GM23338 (cell line): ENCODE data around the gene MAPK12. TPM values are rescaled to one million over a fixed set of nuclear protein-coding genes. Genes with fewer than 3 reads are reported as not detected.

Experiments
- ATAC-seq: fragments of 200-7000 bp; cut with Tn5 transposase; 3 replicates; pipeline ENCODE4 v1.9.1; 2020
- DNase-seq: peaks from one replicate; pipeline ENCODE4 v3.0.0-alpha.2; 2015; ENCODE audit warnings: low spot score
- H2AFZ ChIP-seq: fragments of 200-600 bp; sonication (generic); 2 replicates; pipeline ENCODE4 v1.8.0; 2016; ENCODE audit warnings: antibody characterized with exemption, mild to moderate bottlenecking, moderate library complexity
- H3F3A ChIP-seq: fragments of 200-600 bp; sonication (generic); replicated peaks from 2 replicates; pipeline ENCODE4 v1.8.0; 2017; ENCODE audit warnings: antibody characterized with exemption, mixed run types, low read depth
- H3K27ac ChIP-seq: fragments of 200-600 bp; sonication (generic); 2 replicates; pipeline ENCODE4 v1.6.1; 2016; ENCODE audit warnings: low read depth
- H3K27me3 ChIP-seq: fragments of 200-600 bp; sonication (generic); 2 replicates; pipeline ENCODE4 v1.8.0; 2016; ENCODE audit warnings: mild to moderate bottlenecking, mixed run types, moderate library complexity; ENCODE audit not compliant: insufficient read depth
- H3K36me3 ChIP-seq: fragments of 200-600 bp; sonication (generic); 2 replicates; pipeline ENCODE4 v1.8.0; 2016; ENCODE audit warnings: mild to moderate bottlenecking; ENCODE audit not compliant: insufficient read depth
- H3K4me1 ChIP-seq: fragments of 200-600 bp; sonication (generic); 2 replicates; pipeline ENCODE4 v1.8.0; 2016; ENCODE audit warnings: mild to moderate bottlenecking, moderate library complexity; ENCODE audit not compliant: insufficient read depth
- H3K4me2 ChIP-seq: fragments of 200-600 bp; sonication (generic); 2 replicates; pipeline ENCODE4 v1.7.1; 2017; ENCODE audit warnings: mixed run types
- H3K4me3 ChIP-seq: fragments of 200-600 bp; sonication (generic); 2 replicates; pipeline ENCODE4 v1.6.1; 2016; ENCODE audit warnings: mixed run types
- H3K79me2 ChIP-seq: fragments of 200-600 bp; sonication (generic); replicated peaks from 2 replicates; pipeline ENCODE4 v1.8.0; 2017; ENCODE audit warnings: mild to moderate bottlenecking; ENCODE audit not compliant: insufficient read depth
- H3K9me2 ChIP-seq: fragments of 200-600 bp; sonication (generic); 2 replicates; pipeline ENCODE4 v1.8.0; 2017; ENCODE audit not compliant: insufficient read depth
- H4K20me1 ChIP-seq: fragments of 200-600 bp; sonication (generic); replicated peaks from 2 replicates; pipeline ENCODE4 v1.8.0; 2017; ENCODE audit warnings: mild to moderate bottlenecking; ENCODE audit not compliant: insufficient read depth
- H3K27ac Mint-ChIP-seq: 2 replicates; pipeline ENCODE4 v1.8.0; 2020; ENCODE audit warnings: inconsistent platforms, mild to moderate bottlenecking, moderate library complexity, mixed read lengths
- H3K27me3 Mint-ChIP-seq: 3 replicates; pipeline ENCODE4 v1.8.0; 2022; ENCODE audit warnings: low read depth, mild to moderate bottlenecking, moderate library complexity, mixed read lengths, inconsistent platforms; ENCODE audit not compliant: insufficient read depth, poor library complexity
- H3K36me3 Mint-ChIP-seq: 3 replicates; pipeline ENCODE4 v1.8.0; 2021; ENCODE audit warnings: low read depth, mild to moderate bottlenecking, inconsistent platforms, moderate library complexity, mixed read lengths
- H3K4me1 Mint-ChIP-seq: 3 replicates; pipeline ENCODE4 v1.8.0; 2020; ENCODE audit warnings: mild to moderate bottlenecking, inconsistent platforms, mixed read lengths
- H3K4me3 Mint-ChIP-seq: 3 replicates; pipeline ENCODE4 v1.8.0; 2021; ENCODE audit warnings: moderate library complexity, mild to moderate bottlenecking, inconsistent platforms, mixed read lengths
- H3K9me3 Mint-ChIP-seq: 3 replicates; pipeline ENCODE4 v1.8.0; 2020; ENCODE audit warnings: moderate library complexity, mild to moderate bottlenecking, inconsistent platforms, mixed read lengths
- CREB1 ChIP-seq: fragments of 250-450 bp; sonication (Bioruptor Pico); IDR thresholded peaks from 2 replicates; pipeline ENCODE4 v1.5.0; 2020; ENCODE audit warnings: low read depth, mild to moderate bottlenecking, moderate library complexity
- CTCF ChIP-seq, 2 experiments: fragments of 200-600 bp in 1 of 2; sonication (generic) in 1 of 2; conservative IDR thresholded peaks; 2 replicates each; pipeline versions ENCODE4 v1.5.1 to v1.6.1; 2016 to 2017; ENCODE audit warnings: antibody characterized with exemption in 2 of 2, low read depth in 2 of 2, mild to moderate bottlenecking in 2 of 2, moderate library complexity in 1 of 2
- EZH2 ChIP-seq: fragments of 200-600 bp; sonication (generic); IDR thresholded peaks from one replicate; pipeline ENCODE4 v1.8.0; 2017; ENCODE audit warnings: antibody characterized with exemption, mild to moderate bottlenecking, low read depth; ENCODE audit not compliant: unreplicated experiment
- EZH2phosphoT487 ChIP-seq: fragments of 200-600 bp; sonication (generic); IDR thresholded peaks from one replicate; pipeline ENCODE4 v1.8.1; 2018; ENCODE audit warnings: antibody characterized with exemption; ENCODE audit not compliant: unreplicated experiment
- POLR2AphosphoS5 ChIP-seq: IDR thresholded peaks from 2 replicates; pipeline ENCODE4 v1.6.1; 2016; ENCODE audit warnings: antibody characterized with exemption, low read depth
- STAT1 ChIP-seq: IDR thresholded peaks from one replicate; pipeline ENCODE4 v1.6.1; 2016; ENCODE audit warnings: antibody characterized with exemption; ENCODE audit not compliant: unreplicated experiment
- ZNF331 ChIP-seq: fragments of 250-450 bp; sonication (Bioruptor Pico); IDR thresholded peaks from 2 replicates; pipeline ENCODE4 v1.5.0; 2020; ENCODE audit warnings: low read depth, mild to moderate bottlenecking, moderate library complexity
- polyA plus RNA-seq: library from polyadenylated mRNA; unstranded; fragments of >200 nt; fragmentation: Nextera tagmentation; extraction: Ambion mirVana; gene quantifications from 2 replicates; pipeline ENCODE4 v1.2.1, GENCODE V29; 2016
- total RNA-seq: library from RNA; depleted of rRNA; stranded (reverse); fragments of >200 nt; shearing (Covaris generic); gene quantifications from 2 replicates; pipeline ENCODE4 v1.2.3, GENCODE V29; 2014
- TF ChIP-seq, protein P1 (sequence below): IDR thresholded peaks from one replicate; pipeline ENCODE4 v1.6.1; 2018; ENCODE audit warnings: antibody characterized with exemption; ENCODE audit not compliant: unreplicated experiment
- TF ChIP-seq, protein P2 (sequence below): IDR thresholded peaks from 2 replicates; pipeline ENCODE4 v1.6.1; 2016; ENCODE audit warnings: antibody characterized with exemption
- TF ChIP-seq, protein P3 (sequence below): fragments of 250-450 bp; sonication (Bioruptor Pico); IDR thresholded peaks from 2 replicates; pipeline ENCODE4 v1.5.0; 2020; ENCODE audit warnings: mild to moderate bottlenecking, moderate library complexity

The MAPK12 gene
- total and polyA plus RNA-seq, 2 experiments from 2014 or later = 10.4 to 26.1 TPM

DNA sequence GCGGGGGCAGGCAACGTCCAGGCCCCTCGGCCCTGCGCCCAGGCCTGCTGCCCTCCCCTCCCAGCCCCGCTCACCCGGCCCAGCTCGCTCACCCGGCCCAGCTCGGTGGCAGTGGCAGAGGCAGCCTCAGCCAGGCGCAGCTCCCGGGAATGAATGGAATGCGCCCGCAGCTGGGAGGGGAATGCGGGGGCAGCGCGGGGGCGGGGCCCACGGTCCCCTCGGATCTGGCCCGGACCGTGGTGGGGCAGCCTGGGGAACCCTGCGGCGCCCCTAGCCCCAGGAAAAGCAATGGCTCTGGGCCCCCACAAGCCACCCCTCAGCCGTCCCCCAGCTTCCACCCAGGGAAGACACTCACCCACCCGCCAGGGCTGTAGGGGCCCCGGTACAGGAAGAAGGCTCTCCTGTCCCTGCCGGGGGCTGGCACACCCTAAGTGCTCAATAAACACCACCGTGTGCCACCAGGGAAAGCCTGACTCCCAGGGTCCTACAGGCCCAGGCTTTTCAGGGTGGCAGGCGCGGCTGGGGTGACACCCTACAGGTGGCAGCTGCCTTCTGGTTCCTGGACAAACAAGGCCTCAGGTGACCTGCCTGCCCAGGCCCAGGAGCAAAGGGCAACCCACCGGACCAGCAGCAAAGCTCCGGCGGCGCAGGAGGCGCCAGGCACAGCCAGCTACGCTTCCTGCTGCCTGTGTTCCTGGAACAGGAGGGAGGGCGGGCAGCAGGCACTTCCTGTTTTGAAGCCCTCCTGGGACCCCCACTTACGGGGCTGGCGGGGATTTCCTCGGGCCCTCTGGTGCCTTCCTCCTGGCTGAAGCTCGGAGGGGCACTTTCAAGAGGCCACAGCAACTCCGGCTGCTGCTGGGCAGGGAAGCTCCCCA is 32.2 kb upstream of the MAPK12 start:
- H3K27ac Mint-ChIP-seq = peak overlapping the region; percentile 74; the same call in 1 of the 2 replicates
- Histone ChIP-seq H3K4me3 (peak overlapping the region; percentile 48), H3F3A (no peaks in the 10 kb centered on the region; the same call in 1 of the 2 replicates), H3K4me1 (peaks cover 25% of the 10 kb centered on the region), H3K27ac (peak overlapping the region; percentile 89), H3K79me2 (peaks cover 57% of the 10 kb centered on the region), H2AFZ (no peak overlapping the region), H3K9me2 (no peaks in the 10 kb centered on the region), H3K36me3 (no peaks in the 10 kb centered on the region), H4K20me1 (peaks cover 3% of the 10 kb centered on the region; the same call in 1 of the 2 replicates), H3K27me3 (no peaks in the 10 kb centered on the region), H3K4me2 (peak overlapping the region; percentile 75)
- peaks cover 24% of the 10 kb centered on the region for H3K27me3 Mint-ChIP-seq
- TF ChIP-seq CREB1 (CRISPR knock-in tag) = no peak
- no peak for TF ChIP-seq EZH2phosphoT487
- TF ChIP-seq, protein P1, sequence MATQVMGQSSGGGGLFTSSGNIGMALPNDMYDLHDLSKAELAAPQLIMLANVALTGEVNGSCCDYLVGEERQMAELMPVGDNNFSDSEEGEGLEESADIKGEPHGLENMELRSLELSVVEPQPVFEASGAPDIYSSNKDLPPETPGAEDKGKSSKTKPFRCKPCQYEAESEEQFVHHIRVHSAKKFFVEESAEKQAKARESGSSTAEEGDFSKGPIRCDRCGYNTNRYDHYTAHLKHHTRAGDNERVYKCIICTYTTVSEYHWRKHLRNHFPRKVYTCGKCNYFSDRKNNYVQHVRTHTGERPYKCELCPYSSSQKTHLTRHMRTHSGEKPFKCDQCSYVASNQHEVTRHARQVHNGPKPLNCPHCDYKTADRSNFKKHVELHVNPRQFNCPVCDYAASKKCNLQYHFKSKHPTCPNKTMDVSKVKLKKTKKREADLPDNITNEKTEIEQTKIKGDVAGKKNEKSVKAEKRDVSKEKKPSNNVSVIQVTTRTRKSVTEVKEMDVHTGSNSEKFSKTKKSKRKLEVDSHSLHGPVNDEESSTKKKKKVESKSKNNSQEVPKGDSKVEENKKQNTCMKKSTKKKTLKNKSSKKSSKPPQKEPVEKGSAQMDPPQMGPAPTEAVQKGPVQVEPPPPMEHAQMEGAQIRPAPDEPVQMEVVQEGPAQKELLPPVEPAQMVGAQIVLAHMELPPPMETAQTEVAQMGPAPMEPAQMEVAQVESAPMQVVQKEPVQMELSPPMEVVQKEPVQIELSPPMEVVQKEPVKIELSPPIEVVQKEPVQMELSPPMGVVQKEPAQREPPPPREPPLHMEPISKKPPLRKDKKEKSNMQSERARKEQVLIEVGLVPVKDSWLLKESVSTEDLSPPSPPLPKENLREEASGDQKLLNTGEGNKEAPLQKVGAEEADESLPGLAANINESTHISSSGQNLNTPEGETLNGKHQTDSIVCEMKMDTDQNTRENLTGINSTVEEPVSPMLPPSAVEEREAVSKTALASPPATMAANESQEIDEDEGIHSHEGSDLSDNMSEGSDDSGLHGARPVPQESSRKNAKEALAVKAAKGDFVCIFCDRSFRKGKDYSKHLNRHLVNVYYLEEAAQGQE = no peak
- no peak for TF ChIP-seq STAT1
- TF ChIP-seq POLR2AphosphoS5 = no peak
- TF ChIP-seq CTCF (conservative IDR thresholded peaks at IDR 0.05; ENCODE audit: low read depth in 2 of 2) = no peak
- TF ChIP-seq, protein P2, sequence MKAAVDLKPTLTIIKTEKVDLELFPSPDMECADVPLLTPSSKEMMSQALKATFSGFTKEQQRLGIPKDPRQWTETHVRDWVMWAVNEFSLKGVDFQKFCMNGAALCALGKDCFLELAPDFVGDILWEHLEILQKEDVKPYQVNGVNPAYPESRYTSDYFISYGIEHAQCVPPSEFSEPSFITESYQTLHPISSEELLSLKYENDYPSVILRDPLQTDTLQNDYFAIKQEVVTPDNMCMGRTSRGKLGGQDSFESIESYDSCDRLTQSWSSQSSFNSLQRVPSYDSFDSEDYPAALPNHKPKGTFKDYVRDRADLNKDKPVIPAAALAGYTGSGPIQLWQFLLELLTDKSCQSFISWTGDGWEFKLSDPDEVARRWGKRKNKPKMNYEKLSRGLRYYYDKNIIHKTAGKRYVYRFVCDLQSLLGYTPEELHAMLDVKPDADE = no peak
- TF ChIP-seq EZH2 = no peak
- TF ChIP-seq ZNF331 (CRISPR knock-in tag) = no peak
- TF ChIP-seq, protein P3, sequence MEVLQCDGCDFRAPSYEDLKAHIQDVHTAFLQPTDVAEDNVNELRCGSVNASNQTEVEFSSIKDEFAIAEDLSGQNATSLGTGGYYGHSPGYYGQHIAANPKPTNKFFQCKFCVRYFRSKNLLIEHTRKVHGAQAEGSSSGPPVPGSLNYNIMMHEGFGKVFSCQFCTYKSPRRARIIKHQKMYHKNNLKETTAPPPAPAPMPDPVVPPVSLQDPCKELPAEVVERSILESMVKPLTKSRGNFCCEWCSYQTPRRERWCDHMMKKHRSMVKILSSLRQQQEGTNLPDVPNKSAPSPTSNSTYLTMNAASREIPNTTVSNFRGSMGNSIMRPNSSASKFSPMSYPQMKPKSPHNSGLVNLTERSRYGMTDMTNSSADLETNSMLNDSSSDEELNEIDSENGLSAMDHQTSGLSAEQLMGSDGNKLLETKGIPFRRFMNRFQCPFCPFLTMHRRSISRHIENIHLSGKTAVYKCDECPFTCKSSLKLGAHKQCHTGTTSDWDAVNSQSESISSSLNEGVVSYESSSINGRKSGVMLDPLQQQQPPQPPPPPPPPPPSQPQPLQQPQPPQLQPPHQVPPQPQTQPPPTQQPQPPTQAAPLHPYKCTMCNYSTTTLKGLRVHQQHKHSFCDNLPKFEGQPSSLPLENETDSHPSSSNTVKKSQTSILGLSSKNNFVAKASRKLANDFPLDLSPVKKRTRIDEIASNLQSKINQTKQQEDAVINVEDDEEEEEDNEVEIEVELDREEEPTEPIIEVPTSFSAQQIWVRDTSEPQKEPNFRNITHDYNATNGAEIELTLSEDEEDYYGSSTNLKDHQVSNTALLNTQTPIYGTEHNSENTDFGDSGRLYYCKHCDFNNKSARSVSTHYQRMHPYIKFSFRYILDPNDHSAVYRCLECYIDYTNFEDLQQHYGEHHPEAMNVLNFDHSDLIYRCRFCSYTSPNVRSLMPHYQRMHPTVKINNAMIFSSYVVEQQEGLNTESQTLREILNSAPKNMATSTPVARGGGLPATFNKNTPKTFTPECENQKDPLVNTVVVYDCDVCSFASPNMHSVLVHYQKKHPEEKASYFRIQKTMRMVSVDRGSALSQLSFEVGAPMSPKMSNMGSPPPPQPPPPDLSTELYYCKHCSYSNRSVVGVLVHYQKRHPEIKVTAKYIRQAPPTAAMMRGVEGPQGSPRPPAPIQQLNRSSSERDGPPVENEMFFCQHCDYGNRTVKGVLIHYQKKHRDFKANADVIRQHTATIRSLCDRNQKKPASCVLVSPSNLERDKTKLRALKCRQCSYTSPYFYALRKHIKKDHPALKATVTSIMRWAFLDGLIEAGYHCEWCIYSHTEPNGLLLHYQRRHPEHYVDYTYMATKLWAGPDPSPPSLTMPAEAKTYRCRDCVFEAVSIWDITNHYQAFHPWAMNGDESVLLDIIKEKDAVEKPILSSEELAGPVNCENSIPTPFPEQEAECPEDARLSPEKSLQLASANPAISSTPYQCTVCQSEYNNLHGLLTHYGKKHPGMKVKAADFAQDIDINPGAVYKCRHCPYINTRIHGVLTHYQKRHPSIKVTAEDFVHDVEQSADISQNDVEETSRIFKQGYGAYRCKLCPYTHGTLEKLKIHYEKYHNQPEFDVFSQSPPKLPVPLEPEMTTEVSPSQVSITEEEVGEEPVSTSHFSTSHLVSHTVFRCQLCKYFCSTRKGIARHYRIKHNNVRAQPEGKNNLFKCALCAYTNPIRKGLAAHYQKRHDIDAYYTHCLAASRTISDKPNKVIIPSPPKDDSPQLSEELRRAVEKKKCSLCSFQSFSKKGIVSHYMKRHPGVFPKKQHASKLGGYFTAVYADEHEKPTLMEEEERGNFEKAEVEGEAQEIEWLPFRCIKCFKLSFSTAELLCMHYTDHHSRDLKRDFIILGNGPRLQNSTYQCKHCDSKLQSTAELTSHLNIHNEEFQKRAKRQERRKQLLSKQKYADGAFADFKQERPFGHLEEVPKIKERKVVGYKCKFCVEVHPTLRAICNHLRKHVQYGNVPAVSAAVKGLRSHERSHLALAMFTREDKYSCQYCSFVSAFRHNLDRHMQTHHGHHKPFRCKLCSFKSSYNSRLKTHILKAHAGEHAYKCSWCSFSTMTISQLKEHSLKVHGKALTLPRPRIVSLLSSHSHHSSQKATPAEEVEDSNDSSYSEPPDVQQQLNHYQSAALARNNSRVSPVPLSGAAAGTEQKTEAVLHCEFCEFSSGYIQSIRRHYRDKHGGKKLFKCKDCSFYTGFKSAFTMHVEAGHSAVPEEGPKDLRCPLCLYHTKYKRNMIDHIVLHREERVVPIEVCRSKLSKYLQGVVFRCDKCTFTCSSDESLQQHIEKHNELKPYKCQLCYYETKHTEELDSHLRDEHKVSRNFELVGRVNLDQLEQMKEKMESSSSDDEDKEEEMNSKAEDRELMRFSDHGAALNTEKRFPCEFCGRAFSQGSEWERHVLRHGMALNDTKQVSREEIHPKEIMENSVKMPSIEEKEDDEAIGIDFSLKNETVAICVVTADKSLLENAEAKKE (CRISPR knock-in tag) = no peak
- peak; percentile 90 for DNase-seq
- no peaks in the 10 kb centered on the region; the same call in 2 of the 3 replicates for H3K9me3 Mint-ChIP-seq
- no peak overlapping the region for H3K4me3 Mint-ChIP-seq
- peak; percentile 91 for ATAC-seq
- peaks cover 14% of the 10 kb centered on the region for H3K4me1 Mint-ChIP-seq
- H3K36me3 Mint-ChIP-seq = peaks cover 3% of the 10 kb centered on the region; the same call in 1 of the 3 replicates
